Right ventricle myocardium superior (tissue), 1 donor: ENCODE measurements around the gene HMGN2. TPM values are rescaled to one million over a fixed set of nuclear protein-coding genes. Genes with fewer than 3 reads are reported as not detected.

ENCODE experiments used
- ATAC-seq: fragments of 200-7000 bp; cut with Tn5 transposase; one replicate; pipeline ENCODE4 v1.9.1; 2020; ENCODE audit warnings: mild to moderate bottlenecking; ENCODE audit not compliant: poor library complexity
- DNase-seq: peaks from one replicate; pipeline ENCODE4 v3.0.0-alpha.2; 2020
- intact Hi-C: fragments of 100-400 bp; cut with DNase I; formaldehyde crosslinking; loops from one replicate; pipeline ENCODE4 v1.11.2; 2022
- total RNA-seq: library from RNA; stranded (reverse); fragmentation: NEBNext Ultra II Directional; extraction: Animal tissue kit (Norgen Biotek cat#: 25700); gene quantifications from one replicate; pipeline ENCODE4 v1.2.1, GENCODE V29; 2021
- donor health status: DM: no; HTN: yes; CAD: no; lungs with severe emphysema.

HMGN2 gene
- total RNA-seq, 1 donor from 2014 or later = 132 TPM

DNA sequence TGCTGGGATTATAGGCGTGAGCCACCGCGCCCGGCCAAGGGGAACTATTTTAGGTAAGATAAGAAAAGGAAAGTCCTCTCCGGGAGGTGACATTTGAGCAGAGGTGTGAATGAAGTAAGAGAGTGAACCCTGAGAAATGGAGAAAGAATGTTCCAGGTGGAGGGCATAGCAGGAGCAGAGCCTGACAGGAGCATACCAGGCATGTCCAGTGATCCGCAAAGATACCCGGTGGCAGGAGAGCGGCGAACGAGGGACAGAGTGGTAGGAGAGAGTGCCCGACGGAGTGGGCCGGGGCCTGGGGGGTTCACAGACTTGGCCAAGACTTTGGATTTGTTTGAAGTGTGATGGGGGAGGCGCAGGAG lies 49.4 kb downstream of the HMGN2 start:
- intact Hi-C loops = no loop called here

DNA sequence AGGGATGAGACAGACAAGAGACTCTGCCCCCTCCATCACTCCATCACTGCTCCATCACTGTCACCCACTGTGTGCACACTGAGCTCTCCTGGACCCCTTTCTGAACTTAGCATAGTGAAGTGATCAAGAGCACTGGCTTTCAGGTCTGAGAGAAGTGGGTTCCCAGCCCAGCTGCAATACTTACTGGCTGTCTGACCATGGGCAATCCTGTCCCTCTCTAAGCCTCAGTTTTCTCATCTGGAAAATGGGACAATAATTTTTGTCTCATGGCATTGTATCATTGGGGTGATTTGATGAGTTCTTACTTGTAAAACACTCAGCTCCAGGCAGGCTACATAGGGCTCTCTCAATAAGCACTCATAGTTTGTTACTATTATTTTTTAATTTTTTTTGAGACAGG lies 49.8 kb downstream of the HMGN2 start:
- DNase-seq = no peak
- no peak for ATAC-seq
- intact Hi-C loops = no loop called here

More for the DNA sequence above, 49.4 kb downstream of the HMGN2 start:
- DNase-seq = no peak
- no peak for ATAC-seq

DNA sequence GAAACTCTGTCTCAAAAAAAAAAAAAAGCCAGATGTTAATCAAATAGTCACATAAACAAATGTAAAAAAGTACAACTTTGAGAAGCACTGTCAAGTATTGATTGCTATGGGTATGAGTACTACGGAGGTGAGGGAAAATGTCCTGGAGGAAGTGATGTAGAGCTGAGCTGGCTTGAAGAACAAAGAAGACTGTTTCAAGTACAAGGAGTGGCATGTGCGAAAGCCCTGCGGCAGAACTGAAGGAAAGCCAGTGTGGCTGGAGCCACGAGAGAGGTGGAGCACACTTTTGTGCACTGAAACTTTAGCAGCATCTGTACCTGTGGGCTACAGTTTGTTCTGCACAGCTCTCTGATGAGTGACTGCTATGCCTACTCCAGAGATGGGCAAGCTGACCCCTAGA lies 51.9 kb downstream of the HMGN2 start:
- intact Hi-C loops = no loop called here
- ATAC-seq (no peak), DNase-seq (no peak)

Other genes with a start within 250 kb of the HMGN2 start
- 82.5 TPM for gene CEP85, start 238.2 kb upstream of the HMGN2 start, total RNA-seq
- 33.9 TPM for gene SH3BGRL3, start 192.4 kb upstream of the HMGN2 start, total RNA-seq
- gene UBXN11, start 165.8 kb upstream of the HMGN2 start, total RNA-seq = 8.3 TPM
- gene CD52, start 154.5 kb upstream of the HMGN2 start, total RNA-seq = 4.4 TPM
- not detected for gene CRYBG2, start 118.3 kb upstream of the HMGN2 start, total RNA-seq
- gene ZNF683, start 99.7 kb upstream of the HMGN2 start, total RNA-seq = not detected
- not detected for gene LIN28A, start 61.6 kb upstream of the HMGN2 start, total RNA-seq
- 23.7 TPM for gene DHDDS, start 40.1 kb upstream of the HMGN2 start, total RNA-seq
- 3.9 TPM for gene RPS6KA1, start 57.3 kb downstream of the HMGN2 start, total RNA-seq
- 29.4 TPM for gene ARID1A, start 223.6 kb downstream of the HMGN2 start, total RNA-seq